ENCODE data around the gene SERPINE1. TPM values are rescaled to one million over a fixed set of nuclear protein-coding genes. Genes with fewer than 3 reads are reported as not detected.

The SERPINE1 gene
- total RNA-seq, 1 experiment from 2014 or later = 12.8 TPM

- TF ChIP-seq CTCF (IDR thresholded peaks at IDR 0.05 in 2 of 3, conservative IDR thresholded peaks at IDR 0.05 in 1 of 3; ENCODE audit: borderline replicate concordance in 1 of 3, insufficient read depth in 1 of 3, low read depth in 2 of 3, low read length in 2 of 3) (no peak), RAD21 (IDR thresholded peaks at IDR 0.05; ENCODE audit: low read depth) (no peak)
Measured at GRCh38 chr7:101175664-101176063, 48.8 kb downstream of the SERPINE1 start (continued).

GRCh38 chr7:101177644-101178043, 50.7 kb downstream of the SERPINE1 start:
- Histone ChIP-seq H3K4me3 (replicated peaks in 1 of 2; ENCODE audit: low read depth in 1 of 2, low read length in 2 of 2) (no peak overlapping the region), H3K79me2 (ENCODE audit: insufficient read depth, low read length) (no peaks in the 10 kb centered on the region), H3K9ac (ENCODE audit: low read length) (no peak overlapping the region), H3K36me3 (ENCODE audit: control insufficient read depth in 1 of 2, insufficient read depth in 2 of 2, low read length in 2 of 2) (no peaks in the 10 kb centered on the region), H3K27ac (ENCODE audit: low read depth, low read length) (no peak overlapping the region), H3K27me3 (ENCODE audit: insufficient read depth, low read length) (no peaks in the 10 kb centered on the region), H3K4me2 (ENCODE audit: low read length) (no peak overlapping the region), H2AFZ (ENCODE audit: low read depth, low read length, poor library complexity, severe bottlenecking) (no peak overlapping the region), H3K9me3 (ENCODE audit: control insufficient read depth in 1 of 2, insufficient read depth in 1 of 2, low read depth in 1 of 2, low read length in 2 of 2) (no peaks in the 10 kb centered on the region), H3K9me2 (ENCODE audit: insufficient read depth) (no peaks in the 10 kb centered on the region), H3K4me1 (ENCODE audit: control insufficient read depth in 1 of 2, insufficient read depth in 2 of 2, low read length in 2 of 2) (peaks cover 19 to 27% of the 10 kb centered on the region in 2 experiments), H4K20me1 (ENCODE audit: insufficient read depth) (no peaks in the 10 kb centered on the region)
- POLR2A ChIA-PET = no interaction called here
- RAD21 ChIA-PET (ENCODE audit: low non-redundant PET in 1 of 2, low total read pairs in 2 of 2, uncharacterized antibody in 2 of 2, unreplicated experiment in 2 of 2) = no interaction called here
- CTCF ChIA-PET = no interaction called here
- no peak for ATAC-seq
- TF ChIP-seq EZH2 (IDR thresholded peaks at IDR 0.05) (no peak), EZH2phosphoT487 (IDR thresholded peaks at IDR 0.05; ENCODE audit: borderline replicate concordance) (no peak), CBX3 (IDR thresholded peaks at IDR 0.05; ENCODE audit: low read depth) (no peak), POLR2AphosphoS5 (IDR thresholded peaks at IDR 0.05; ENCODE audit: low read depth, low read length) (no peak), EGR1 (IDR thresholded peaks at IDR 0.05; ENCODE audit: low read depth) (no peak), ATF3 (IDR thresholded peaks at IDR 0.05) (no peak), TCF7L2 (IDR thresholded peaks at IDR 0.05; ENCODE audit: borderline replicate concordance, extremely low read depth, insufficient read depth, insufficient read length) (no peak), CTCF (IDR thresholded peaks at IDR 0.05 in 2 of 3, conservative IDR thresholded peaks at IDR 0.05 in 1 of 3; ENCODE audit: borderline replicate concordance in 1 of 3, insufficient read depth in 1 of 3, low read depth in 2 of 3, low read length in 2 of 3) (no peak), RAD21 (IDR thresholded peaks at IDR 0.05; ENCODE audit: low read depth) (no peak), CEBPB (IDR thresholded peaks at IDR 0.05; ENCODE audit: low read depth) (no peak), SP1 (IDR thresholded peaks at IDR 0.05; ENCODE audit: low read depth) (no peak), POLR2A (IDR thresholded peaks at IDR 0.05; ENCODE audit: borderline replicate concordance, extremely low read depth, insufficient read depth, insufficient read length) (no peak), ELF1 (IDR thresholded peaks at IDR 0.05; ENCODE audit: borderline replicate concordance, low read depth) (no peak), ZNF274 (IDR thresholded peaks at IDR 0.05; ENCODE audit: low read depth, low read length) (no peak)
- intact Hi-C loops (cut with micrococcal nuclease) = no loop called here
- DNase-seq (ENCODE audit: low read depth, low spot score) = no peak
- no TSS peak for BruUV-seq (replicated peaks)
